NCI-H146 treated with DMSO at 0.1 percent for 48 hours (cell line): ENCODE measurements around the gene TSHZ3.

Experiments
- DNase-seq: peaks from one replicate; lab custom pipeline; 2025; ENCODE audit not compliant: unreplicated experiment; lab: John Stamatoyannopoulos, UW

TSHZ3 gene

DNA sequence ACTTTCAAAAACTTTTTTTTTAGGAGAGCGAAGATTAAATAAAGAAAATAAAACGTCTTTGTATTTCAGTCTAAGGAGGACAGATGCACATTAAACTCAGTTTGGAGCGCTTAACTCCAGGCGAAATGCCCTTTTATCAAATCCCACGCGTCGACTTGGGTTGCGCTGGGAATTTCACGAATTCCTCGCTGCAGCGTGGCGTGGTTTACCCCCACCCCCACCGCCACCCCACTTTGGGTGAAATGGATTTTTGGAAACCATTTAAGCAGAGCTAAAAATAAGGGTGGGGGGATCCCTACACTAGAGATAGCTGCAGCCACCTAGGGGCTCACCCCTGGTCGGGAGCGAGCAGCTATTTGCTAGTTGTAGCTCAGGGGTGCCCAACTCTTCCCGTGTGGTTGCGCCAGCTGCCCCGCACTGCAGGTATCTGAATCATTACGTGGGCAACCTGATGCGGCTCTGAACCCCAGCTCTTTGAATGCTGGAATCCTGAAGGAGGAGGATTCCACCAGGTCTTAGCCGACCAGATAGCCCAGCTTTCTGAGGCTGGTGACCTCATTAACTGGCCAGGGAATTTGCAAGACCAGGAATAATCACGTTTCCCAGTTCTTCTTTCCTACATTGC is 6.5 kb upstream of the TSHZ3 start:
- DNase-seq = no peak

DNA sequence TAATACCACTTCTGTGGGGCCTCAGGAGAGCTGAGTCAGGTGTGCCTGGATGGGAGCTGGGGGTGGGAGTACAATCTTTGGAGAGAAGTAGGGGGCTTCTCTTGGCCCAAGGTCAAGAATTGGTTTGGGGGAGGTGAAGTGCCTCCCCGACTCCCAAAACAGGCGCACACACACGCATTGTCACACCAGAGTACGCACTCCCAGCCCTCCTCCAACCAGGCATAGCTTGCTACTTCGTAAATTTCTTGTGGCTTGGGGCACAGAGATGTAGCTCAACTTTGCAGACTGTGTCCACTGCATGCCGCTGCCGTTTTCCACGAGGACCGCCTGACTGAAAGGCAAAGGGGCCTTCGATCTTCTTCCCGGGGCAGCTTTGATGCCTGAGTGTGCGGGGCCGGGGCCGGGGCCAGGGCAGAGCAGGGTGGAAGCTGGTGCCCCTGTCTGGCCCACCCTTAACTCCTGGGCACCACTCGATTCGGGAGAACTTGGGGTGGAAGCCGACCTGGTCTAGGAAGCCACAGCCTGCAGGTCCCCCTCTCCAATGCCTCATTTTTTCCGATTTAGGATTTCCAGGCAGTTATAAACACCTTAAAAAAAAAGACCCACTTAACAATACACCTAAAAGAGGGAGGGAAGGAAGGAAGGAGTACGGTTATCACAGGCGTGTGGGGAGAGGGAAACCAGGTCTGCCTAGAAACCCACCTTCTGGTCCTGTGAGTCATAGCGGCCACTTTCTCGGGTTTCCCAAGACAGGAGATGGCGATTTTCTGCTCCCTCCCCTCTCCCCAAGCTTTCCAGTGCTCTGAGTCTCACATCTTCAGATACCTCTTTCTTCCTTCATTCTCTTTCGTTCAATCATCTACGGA is 5.8 kb upstream of the TSHZ3 start:
- no peak for DNase-seq

DNA sequence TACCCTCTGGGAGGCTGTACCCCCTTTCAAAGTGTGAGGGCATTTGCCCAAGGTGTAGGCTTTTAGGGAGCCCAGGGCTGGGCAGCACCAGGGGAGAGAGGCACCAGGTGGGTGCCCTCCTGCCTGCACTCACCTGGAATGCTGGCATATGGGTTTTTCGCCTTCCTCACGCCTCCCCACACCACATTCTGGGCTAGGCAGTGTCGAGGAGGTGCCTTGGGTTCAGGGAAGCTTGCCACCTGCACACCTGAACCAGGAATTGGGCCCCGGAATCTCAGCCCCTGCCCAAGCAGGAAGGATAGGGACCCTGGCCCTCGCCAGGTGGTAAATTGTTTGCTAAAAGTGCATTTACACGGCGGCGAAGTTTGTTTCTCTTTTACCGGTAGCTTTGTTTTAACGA is 5.1 kb upstream of the TSHZ3 start:
- DNase-seq = no peak

DNA sequence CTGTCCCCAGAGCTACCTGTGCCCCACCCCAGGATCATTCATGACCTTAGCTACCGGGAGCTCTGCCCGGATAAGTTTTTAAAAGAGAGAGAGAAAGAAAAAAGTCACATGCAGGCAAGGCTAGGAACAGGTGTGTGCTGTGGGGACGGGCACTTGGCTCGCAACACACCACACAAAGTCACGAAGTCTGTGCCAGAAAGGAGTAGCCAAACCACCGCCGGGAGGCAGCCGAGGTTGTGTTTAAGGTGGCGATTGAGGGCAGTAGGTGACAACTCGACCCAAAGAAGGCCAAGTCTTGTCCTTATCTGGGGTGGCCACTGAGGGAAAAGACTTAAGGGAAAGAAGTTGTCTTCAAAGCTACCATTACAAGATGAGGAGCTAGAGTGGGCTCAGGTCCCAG is 4.6 kb upstream of the TSHZ3 start:
- no peak for DNase-seq

DNA sequence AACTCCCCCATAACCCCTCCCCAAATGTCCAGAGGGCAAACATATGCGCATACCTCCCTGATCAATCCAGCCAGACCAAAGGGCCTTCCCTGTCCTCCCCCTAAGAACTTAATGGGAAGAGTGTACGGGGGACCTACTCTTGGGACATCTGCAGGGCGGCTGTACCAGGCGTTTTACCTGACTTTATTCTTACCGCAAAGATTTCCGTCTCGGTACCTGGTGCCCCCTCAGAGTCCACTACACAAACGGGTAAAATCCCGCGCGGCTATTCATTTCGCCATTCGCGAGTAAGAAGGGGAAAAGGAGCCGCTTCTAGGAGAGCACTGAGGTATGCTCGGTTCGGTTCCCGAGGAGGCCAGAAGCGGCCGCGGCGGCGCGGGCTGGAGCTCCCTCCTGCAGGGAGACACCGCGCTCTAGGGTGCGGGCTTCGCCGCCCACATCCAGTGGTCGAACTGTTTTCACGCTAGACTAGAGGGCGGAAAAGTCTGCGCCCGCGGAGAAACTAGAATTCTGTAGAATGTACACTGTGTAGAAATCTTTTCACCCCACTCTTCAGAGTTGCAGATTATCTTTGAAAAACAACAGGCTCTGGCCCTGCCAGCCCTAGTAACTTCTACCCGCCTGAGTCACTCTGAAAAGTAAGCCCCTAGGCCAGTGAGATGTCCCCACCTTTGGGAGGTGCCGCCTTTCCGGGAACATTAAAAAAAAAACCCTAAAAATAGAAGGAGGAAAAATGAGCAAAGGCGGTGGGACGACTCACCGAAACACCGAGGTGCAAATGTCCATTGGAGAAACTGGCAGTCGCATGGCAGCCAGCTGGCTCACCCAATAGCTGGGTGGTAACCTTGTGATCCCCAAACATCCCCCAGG is 3.8 kb upstream of the TSHZ3 start:
- DNase-seq = no peak

DNA sequence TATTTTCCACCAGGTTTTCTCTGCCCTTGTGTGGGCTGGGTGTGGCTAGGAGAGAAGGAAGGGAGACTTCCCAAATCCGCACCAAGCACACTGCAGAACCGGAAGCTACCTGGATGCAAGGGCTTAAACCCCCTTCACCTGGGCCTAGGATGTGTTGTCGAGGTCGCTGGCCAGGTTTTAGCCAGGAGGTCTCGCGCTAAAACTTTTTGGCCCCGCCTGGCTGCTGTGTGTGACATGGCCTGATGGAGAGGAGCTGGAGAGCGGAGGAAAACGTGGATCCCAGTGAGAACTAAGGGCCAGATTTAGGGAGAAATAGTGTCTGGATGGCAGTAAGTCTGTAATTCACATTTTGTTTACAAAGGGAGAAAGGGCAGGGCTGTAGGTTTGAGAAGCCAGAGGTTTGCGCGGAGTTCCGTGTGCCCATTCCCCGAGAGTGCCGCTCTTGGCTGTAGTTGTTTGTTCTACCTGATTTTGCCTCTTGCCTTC is 3.1 kb upstream of the TSHZ3 start:
- no peak for DNase-seq

DNA sequence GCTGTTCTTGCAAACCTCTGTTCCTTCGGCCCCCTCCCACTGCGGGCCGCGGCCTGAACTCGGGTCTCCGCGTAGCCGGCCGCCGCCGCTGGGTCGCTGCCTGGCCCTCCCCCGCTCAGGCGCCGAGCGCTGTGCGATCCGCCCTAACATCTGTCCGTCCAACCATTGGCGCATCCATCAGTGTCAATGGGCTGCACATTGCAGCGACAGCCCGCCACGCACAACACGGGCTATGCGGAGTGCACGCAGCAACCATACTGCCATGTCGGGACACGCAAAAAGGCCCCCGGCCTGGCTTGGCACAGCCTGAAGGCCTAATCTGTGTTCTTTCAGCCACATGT is 2.6 kb upstream of the TSHZ3 start:
- no peak for DNase-seq

DNA sequence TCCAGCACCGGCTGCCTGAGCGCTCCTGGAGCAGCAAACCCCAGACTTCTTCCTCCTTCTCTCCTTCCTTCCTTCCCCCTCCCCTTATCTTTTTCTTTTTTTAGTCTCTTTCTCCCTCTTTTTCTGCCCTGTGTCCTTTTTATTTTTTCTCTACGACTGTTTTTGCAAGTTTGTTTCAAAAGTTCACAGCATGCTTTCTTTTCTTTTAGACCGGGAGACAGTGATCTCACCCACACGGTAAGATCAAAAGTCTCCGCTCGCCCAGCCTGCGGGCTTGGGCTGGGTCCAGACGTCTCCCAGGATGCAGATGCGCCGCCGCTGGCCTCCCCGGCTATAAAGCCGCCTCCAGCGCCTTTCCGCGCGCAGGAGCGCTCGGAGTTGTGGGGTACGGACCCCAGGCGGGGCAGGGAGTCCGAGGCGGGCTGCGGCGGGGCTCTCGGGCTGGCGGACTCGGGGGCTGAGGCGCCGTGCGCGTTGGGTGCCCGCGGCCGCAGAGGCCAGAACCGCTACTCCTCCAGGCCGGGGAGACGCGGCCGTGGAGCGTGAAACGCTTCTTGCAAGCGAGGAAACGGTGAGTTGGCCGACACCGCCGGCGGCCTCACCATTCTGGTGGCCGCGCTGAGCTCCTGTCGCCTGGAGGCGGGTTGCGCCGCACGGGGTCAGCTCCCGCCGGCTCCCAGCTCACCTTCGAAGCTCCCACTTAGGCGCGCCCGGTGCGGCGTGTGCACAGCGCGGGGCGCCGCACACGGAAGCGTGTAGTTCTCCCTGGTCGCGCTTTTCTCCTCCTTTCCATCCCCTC is 2.0 kb upstream of the TSHZ3 start:
- DNase-seq = no peak

DNA sequence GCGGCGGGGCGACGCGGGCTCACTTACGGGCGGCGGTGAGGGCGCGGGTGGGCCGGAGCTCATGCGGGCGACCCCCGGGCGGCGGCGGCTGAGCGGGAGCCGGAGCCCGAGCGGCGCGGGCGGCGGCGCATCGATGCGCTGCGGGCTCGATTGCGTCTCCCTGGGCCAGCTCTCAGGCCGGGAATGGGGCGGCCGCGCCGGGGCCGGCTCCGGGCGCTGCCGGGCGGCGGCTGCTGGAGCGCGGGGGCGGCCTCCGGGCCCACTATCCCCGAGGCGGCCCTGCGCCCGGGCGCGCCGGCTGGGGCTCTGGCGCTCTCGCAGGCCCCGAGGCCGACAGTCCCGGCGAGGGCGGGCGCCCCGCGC is 1.4 kb upstream of the TSHZ3 start:
- no peak for DNase-seq

DNA sequence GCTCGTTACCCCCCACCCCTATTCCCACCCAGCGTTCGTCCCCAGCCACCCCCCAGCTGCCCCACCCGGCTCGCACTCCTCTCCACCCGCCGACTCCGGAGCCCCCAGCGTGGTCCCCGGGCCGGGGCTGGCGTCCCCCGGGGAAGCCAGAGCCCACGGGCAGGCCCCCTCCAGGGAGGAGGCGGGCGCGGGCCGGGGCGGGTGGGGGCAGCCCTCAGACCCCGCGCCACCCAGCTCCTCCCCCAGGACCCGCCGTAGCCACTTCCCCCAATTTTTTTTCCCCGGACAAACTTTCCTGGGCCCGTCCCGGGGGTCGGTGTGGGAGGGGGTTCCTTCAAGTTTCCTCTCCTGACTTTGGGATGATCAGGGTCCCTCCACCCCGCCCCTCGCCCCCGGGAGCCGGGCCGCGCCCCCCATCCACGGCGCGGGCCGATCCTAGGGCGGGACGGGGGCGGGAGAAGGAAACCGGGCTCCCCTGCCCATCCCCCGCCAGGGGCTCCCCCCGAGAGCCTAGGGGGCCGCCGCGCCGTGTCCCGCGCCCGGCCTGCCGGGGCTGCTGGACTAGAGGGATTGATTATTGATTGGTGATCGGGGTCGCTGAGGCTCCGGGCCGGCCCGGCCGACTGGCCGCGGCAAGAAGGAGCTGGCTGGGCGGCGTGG is 927 bp upstream of the TSHZ3 start:
- DNase-seq = no peak

DNA sequence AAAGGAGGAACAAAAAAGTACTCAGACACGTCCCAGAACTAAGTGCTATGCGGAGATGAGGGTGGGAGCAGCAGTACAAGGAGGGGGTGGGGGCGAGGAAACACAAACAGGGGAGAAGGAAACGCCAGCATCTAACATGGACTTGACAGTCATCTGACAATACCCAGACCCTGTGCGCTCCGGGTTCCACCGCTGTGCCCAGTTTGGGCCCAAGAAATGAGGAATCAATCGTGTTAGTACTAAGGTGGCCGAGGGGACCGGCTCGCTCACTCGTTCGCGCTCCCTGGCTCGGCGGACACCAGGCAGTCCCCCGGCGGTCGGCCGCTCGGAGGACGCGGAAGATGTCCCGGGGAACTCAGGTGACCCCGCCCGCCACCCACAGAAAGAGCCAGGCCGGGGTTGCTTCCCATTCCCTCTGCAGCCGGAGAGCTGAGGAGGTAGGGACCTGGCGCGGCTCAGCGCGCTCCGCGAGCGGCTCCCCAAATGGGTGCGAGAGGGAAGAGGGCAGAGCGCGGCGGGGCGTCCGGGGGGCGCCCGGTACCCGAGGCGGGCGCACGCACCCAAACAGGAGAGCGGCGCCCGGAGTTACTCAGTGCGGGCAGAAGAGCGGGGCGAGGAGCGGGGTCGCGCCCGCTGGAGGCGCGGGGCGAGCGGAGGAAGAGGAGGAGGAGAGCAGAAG is 616 bp downstream of the TSHZ3 start:
- no peak for DNase-seq

DNA sequence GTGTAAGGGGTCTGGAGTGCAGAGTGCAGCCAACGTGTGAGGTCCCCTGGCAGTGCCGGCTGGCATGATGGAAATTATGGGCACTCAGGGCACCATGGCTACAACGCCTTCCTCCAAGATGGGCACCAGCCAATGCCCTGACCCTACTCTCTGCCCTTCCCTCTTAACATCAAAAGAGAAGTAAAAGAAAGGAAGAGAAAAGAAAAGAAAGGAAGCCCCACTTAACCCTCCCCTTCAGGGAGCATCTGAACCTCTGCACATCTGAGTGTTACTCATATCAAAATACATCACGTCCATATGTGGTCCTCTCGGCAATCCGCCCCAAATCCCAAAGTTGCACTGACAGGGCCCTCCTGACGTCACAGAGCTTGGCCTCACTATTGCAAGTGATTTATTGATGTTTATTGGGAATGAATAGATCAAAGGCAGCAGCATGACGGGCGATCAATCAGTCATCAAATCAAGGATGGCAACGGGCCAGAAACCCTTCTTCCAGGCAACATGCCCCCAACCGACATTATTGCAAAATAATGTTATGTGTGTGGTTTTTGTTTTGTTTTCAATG is 1.3 kb downstream of the TSHZ3 start:
- no peak for DNase-seq

DNA sequence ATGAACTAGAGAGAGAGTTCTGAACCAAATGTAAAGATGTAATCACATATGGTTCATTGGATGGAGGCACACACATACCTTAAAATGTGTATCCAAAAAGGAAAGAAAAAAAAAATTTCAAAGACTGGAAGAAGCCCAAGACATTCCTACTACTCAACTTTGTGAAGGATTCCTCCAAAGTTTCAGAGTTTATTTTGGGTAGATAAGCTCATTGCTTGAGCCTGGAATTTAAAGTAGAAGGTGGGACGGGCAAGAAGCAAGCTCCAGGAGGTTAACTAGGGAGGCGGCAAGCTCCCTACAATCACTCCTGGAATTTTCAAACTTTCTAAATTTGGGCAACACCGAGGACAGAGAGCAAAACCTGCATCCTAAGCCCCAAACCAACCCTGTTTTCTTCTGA is 1.9 kb downstream of the TSHZ3 start:
- no peak for DNase-seq

DNA sequence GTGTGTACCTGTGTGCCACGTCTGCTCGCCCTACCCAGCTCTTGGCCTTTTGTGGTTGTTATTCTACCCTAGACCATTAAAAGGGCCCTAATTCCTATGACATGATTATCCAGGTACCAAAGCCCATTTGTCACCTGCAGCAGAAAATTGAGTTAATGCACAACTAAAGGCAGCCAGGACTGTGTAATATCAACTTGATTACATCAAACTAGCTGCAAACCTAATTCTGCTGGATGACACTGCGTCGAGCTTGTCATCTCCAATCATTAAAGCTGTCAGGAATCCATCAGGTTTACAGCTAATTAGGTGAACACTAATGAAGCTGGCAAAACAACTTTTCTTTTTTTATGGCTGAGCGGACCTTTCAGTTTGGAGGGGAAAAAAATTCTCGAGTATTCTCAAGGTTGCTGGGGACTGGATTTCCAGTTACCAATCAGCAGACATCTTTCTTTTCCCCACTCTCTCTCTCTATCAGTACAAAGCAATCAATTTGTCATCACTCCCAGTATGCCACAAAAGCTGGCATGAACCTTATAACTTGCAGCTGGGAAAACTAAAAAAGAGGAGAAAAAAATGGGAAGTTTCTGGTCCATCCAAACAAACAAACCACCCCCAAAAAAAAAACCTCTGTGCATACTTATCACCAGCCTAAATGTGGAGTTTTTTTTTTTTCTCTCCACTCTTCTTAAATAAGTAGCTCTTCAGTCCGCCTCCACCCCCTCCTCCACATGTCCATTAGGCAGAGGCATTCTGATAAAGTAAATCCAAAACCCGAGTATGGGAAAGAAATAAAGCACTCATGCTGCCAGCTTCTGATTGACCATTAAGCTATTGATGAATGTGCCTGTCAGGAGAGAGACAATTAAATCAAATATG is 2.8 kb downstream of the TSHZ3 start:
- DNase-seq = no peak

DNA sequence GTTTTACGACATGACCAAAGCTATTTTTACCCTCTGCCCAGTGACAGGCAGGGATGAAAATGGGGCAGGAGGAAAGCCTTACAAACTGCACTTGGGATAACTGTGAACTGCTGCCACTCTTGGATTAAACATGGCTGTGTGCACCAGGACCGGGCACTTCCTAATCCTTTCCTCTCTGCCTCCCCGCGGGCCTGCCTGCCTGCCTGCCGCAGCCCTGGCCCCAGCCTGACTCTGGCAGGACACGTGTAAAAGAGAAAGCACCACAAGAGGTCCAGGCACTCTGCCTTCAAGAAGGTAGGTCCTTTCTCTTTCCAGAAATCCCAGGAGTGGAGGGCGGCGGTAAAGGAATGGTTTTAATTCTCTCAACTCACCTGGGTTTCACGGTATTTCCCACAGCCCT is 4.8 kb downstream of the TSHZ3 start:
- DNase-seq = no peak

DNA sequence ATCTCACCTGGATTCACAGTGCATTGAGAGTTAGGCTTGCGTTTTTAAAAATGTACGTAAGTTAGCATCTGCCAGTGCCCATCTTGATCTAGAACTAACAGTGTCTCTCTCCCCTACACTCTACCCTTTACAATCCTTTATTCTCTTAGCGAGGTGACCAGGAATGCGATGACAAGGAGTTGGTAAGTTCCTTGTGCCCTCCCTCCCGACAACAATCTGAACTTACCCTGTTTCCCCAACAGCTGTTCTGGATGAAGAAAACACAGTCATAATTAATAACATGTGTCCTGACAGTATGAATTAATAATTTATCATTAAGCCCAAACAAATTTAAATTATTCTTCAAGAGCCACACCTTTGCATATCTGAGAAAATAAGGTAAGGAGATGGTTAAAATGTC is 6.3 kb downstream of the TSHZ3 start:
- DNase-seq = no peak

DNA sequence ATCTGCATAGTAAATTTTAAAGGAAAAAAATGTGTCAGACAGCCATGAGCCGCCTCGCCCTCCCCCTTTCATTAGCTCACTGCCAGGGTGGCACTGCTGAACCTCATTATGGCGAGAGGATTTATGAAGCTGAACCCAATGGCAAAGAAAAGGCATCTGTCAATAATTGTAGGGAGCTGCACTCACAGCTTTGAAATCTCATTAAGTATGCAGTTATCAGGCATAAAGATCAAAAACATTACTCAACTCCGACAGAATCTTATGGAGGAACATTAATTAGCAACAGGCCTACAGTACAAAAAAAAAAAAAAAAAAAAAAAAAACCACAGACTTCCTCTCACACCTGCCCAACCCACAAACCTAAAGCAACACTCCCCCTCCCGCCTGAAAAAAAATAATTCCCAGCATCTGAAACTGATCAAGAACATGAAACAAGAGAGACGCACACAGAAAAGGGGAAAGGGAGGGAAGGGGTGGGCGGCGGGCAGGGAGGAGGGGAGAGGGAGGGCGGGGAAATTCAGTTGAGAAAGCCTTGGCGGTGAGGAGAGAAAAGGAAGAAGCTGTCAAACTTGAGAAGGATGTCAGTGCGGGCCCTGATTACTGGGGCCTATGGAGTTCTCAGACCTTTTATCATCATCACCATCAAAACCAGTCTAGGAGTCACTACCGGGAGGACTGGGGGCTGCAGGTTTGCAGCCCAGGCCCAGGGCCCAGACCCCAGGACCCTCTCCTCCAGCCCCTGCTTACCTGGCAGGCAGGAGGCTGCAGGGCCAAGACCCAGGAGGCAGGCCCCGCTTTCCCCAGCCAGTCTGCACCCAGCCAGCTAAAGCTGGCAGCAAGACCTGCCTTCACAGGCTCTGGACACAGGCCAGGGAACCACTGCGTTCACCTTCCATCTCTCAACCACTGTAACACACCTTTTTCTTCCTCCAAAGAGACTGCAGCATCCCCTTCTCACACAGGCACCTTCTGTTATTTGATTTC is 8.9 kb downstream of the TSHZ3 start:
- DNase-seq = no peak

DNA sequence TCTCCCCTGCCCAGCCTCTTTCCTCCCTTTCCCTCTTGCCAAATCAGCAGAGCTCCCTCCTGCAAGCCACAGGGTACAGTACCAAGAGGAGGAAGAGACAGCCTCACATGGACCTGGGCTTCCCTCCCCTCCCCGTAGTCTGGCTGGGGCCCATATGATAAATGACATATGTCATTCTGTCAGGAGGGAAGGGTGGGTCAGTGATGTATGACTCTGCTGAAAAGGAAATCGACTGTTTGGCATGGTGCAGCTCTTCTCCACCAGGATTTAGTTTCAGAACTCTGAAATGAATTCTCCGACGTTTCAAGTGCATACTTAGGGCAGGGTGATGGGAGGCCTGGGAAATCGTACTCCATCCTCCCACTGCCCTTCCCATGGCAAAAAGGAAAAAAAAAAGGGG is 9.8 kb downstream of the TSHZ3 start:
- DNase-seq = no peak
